IPS-20b (cell line): ENCODE results near the gene BANF1.

Experiments
- H3K27ac ChIP-seq: one replicate; pipeline ENCODE4 v1.5.1; 2013; ENCODE audit warnings: low read length
- H3K27me3 ChIP-seq: 2 replicates; pipeline ENCODE4 v1.6.1; 2013; ENCODE audit warnings: mild to moderate bottlenecking, low read length, inconsistent platforms; ENCODE audit not compliant: insufficient read depth
- H3K36me3 ChIP-seq: 2 replicates; pipeline ENCODE4 v1.6.1; 2013; ENCODE audit warnings: low read depth, mild to moderate bottlenecking, inconsistent platforms, low read length, moderate library complexity; ENCODE audit not compliant: insufficient read depth
- H3K4me1 ChIP-seq: 2 replicates; pipeline ENCODE4 v1.6.1; 2013; ENCODE audit warnings: mild to moderate bottlenecking, control low read depth, inconsistent platforms, low read length, moderate library complexity; ENCODE audit not compliant: insufficient read depth
- H3K4me3 ChIP-seq: 2 replicates; pipeline ENCODE4 v1.5.1; 2013; ENCODE audit warnings: mild to moderate bottlenecking, low read length, inconsistent platforms
- H3K9ac ChIP-seq: 2 replicates; pipeline ENCODE4 v1.6.1; 2013; ENCODE audit warnings: low read depth, mild to moderate bottlenecking, inconsistent platforms, low read length, moderate library complexity
- H3K9me3 ChIP-seq: 2 replicates; pipeline ENCODE4 v1.6.1; 2013; ENCODE audit warnings: mild to moderate bottlenecking, low read depth, low read length, inconsistent platforms; ENCODE audit not compliant: insufficient read depth

BANF1 gene

GRCh38 chr11:66001942-66002647 is at the start of gene BANF1, which contains the start of gene EIF1AD:
Gene BANF1, plus strand, starts transcription at chr11:66002503. Its CDS starts 748 bp downstream, at chr11:66003251.
Gene EIF1AD, minus strand, starts transcription at chr11:66002157. Its CDS starts 1,768 bp downstream, at chr11:66000389.
- H3K4me1 ChIP-seq: peaks cover 3% of the 10 kb centered on the region; the same call in 1 of the 2 replicates
- no peaks in the 10 kb centered on the region for H3K9me3 ChIP-seq
- H3K36me3 ChIP-seq: peaks cover 55% of the 10 kb centered on the region
- peak within 1 kb of the TSS; percentile 99 for H3K4me3 ChIP-seq
- H3K27ac ChIP-seq: peak within 1 kb of the TSS; percentile 95
- peak within 1 kb of the TSS; percentile 84 for H3K9ac ChIP-seq
- no peaks in the 10 kb centered on the region for H3K27me3 ChIP-seq

GRCh38 chr11:65953471-65953870 is 48.8 kb upstream of the BANF1 start:
- no peak overlapping the region for H3K9ac ChIP-seq
- no peak overlapping the region for H3K4me3 ChIP-seq
- H3K4me1 ChIP-seq: no peaks in the 10 kb centered on the region
- no peaks in the 10 kb centered on the region for H3K9me3 ChIP-seq
- H3K27ac ChIP-seq: no peak overlapping the region
- no peaks in the 10 kb centered on the region for H3K27me3 ChIP-seq
- H3K36me3 ChIP-seq: no peaks in the 10 kb centered on the region

GRCh38 chr11:65954771-65955170 is 47.5 kb upstream of the BANF1 start:
- Histone ChIP-seq H3K9ac (no peak overlapping the region), H3K4me3 (no peak overlapping the region), H3K27ac (no peak overlapping the region), H3K36me3 (no peaks in the 10 kb centered on the region), H3K9me3 (no peaks in the 10 kb centered on the region), H3K4me1 (no peaks in the 10 kb centered on the region), H3K27me3 (no peaks in the 10 kb centered on the region)

- H3K9ac ChIP-seq: no peak overlapping the region
- H3K4me1 ChIP-seq: peaks cover 6% of the 10 kb centered on the region
- no peaks in the 10 kb centered on the region for H3K27me3 ChIP-seq
- no peak overlapping the region for H3K4me3 ChIP-seq
- H3K27ac ChIP-seq: no peak overlapping the region
- H3K36me3 ChIP-seq: no peaks in the 10 kb centered on the region
- H3K9me3 ChIP-seq: no peaks in the 10 kb centered on the region
These were observed 44.0 kb upstream of the BANF1 start for GRCh38 chr11:65958291-65958690.

- Histone ChIP-seq H3K9ac (no peak overlapping the region), H3K4me3 (no peak overlapping the region), H3K36me3 (peaks cover 2% of the 10 kb centered on the region; the same call in 1 of the 2 replicates), H3K27me3 (no peaks in the 10 kb centered on the region), H3K4me1 (peaks cover 6% of the 10 kb centered on the region), H3K9me3 (no peaks in the 10 kb centered on the region), H3K27ac (no peak overlapping the region)
These were observed 43.4 kb upstream of the BANF1 start for GRCh38 chr11:65958774-65959420.

GRCh38 chr11:65960824-65961266 is 41.5 kb upstream of the BANF1 start:
- H3K27ac ChIP-seq: peak overlapping the region; percentile 89

GRCh38 chr11:65961267-65962140 is 40.8 kb upstream of the BANF1 start, which contains the start of gene SART1:
Gene SART1, plus strand, starts transcription at chr11:65961734. Its CDS starts 47 bp downstream, at chr11:65961781.
- H3K4me3 ChIP-seq: peak within 1 kb of the TSS; percentile 76
- H3K4me1 ChIP-seq: peaks cover 6% of the 10 kb centered on the region
- H3K27me3 ChIP-seq: no peaks in the 10 kb centered on the region
- H3K9ac ChIP-seq: peak within 1 kb of the TSS; percentile 93
- no peaks in the 10 kb centered on the region for H3K9me3 ChIP-seq
- H3K36me3 ChIP-seq: peaks cover 28% of the 10 kb centered on the region
- peak within 1 kb of the TSS; percentile 89 for H3K27ac ChIP-seq

More at GRCh38 chr11:65960824-65961266, 41.5 kb upstream of the BANF1 start:
- Histone ChIP-seq H3K4me1 (peaks cover 6% of the 10 kb centered on the region), H3K4me3 (peak overlapping the region; percentile 76), H3K9ac (peak overlapping the region; percentile 93), H3K27me3 (no peaks in the 10 kb centered on the region), H3K9me3 (no peaks in the 10 kb centered on the region), H3K36me3 (peaks cover 21% of the 10 kb centered on the region)

GRCh38 chr11:65962141-65962564 is 40.1 kb upstream of the BANF1 start:
- peak overlapping the region; percentile 73; the same call in 1 of the 2 replicates for H3K9ac ChIP-seq
- peaks cover 34% of the 10 kb centered on the region for H3K36me3 ChIP-seq
- H3K9me3 ChIP-seq: no peaks in the 10 kb centered on the region
- peak overlapping the region; percentile 76 for H3K4me3 ChIP-seq
- no peak overlapping the region for H3K27ac ChIP-seq
- H3K27me3 ChIP-seq: no peaks in the 10 kb centered on the region
- peaks cover 6% of the 10 kb centered on the region for H3K4me1 ChIP-seq

- peaks cover 61% of the 10 kb centered on the region for H3K36me3 ChIP-seq
- no peak overlapping the region for H3K4me3 ChIP-seq
- no peaks in the 10 kb centered on the region for H3K27me3 ChIP-seq
- H3K4me1 ChIP-seq: peaks cover 6% of the 10 kb centered on the region
- no peak overlapping the region for H3K27ac ChIP-seq
- H3K9me3 ChIP-seq: no peaks in the 10 kb centered on the region
- H3K9ac ChIP-seq: no peak overlapping the region
These were observed 37.4 kb upstream of the BANF1 start for GRCh38 chr11:65964906-65965305.

- no peak overlapping the region for H3K4me3 ChIP-seq
- H3K27ac ChIP-seq: no peak overlapping the region
- H3K27me3 ChIP-seq: no peaks in the 10 kb centered on the region
- H3K4me1 ChIP-seq: peaks cover 6% of the 10 kb centered on the region
- H3K9me3 ChIP-seq: no peaks in the 10 kb centered on the region
- no peak overlapping the region for H3K9ac ChIP-seq
- H3K36me3 ChIP-seq: peaks cover 66% of the 10 kb centered on the region
These were observed 36.1 kb upstream of the BANF1 start for GRCh38 chr11:65965986-65966762.
